Ishikawa (cell line): ENCODE data around the gene RND2.

Experiments
- CEBPB ChIP-seq: IDR thresholded peaks from 2 replicates; pipeline ENCODE4 v1.6.1; 2012
- CREB1 ChIP-seq: IDR thresholded peaks from 2 replicates; pipeline ENCODE4 v1.6.1; 2012; ENCODE audit warnings: low read depth
- EP300 ChIP-seq: IDR thresholded peaks from 2 replicates; pipeline ENCODE4 v1.6.1; 2012; ENCODE audit warnings: borderline replicate concordance
- NFIC ChIP-seq: IDR thresholded peaks from 2 replicates; pipeline ENCODE4 v1.6.1; 2012
- RAD21 ChIP-seq: IDR thresholded peaks from 2 replicates; pipeline ENCODE4 v1.6.1; 2012; ENCODE audit warnings: low read depth
- TAF1 ChIP-seq: IDR thresholded peaks from 2 replicates; pipeline ENCODE4 v1.6.1; 2012; ENCODE audit warnings: low read depth, mild to moderate bottlenecking
- TEAD4 ChIP-seq: IDR thresholded peaks from 2 replicates; pipeline ENCODE4 v1.6.1; 2012
- YY1 ChIP-seq: IDR thresholded peaks from 2 replicates; pipeline ENCODE4 v1.6.1; 2012; ENCODE audit warnings: low read depth
- ZBTB7A ChIP-seq: IDR thresholded peaks from 2 replicates; pipeline ENCODE4 v1.6.1; 2012; ENCODE audit warnings: low read depth
- TF ChIP-seq, protein P1 (sequence below): IDR thresholded peaks from 2 replicates; pipeline ENCODE4 v1.6.1; 2012
- TF ChIP-seq, protein P2 (sequence below): IDR thresholded peaks from 2 replicates; pipeline ENCODE4 v1.6.1; 2012; ENCODE audit warnings: low read depth, mild to moderate bottlenecking

- TF ChIP-seq ZBTB7A, result no peak
- TF ChIP-seq RAD21, result no peak
- TF ChIP-seq EP300, result no peak
- TF ChIP-seq NFIC, result no peak
- TF ChIP-seq YY1, result no peak
- TF ChIP-seq CEBPB, result no peak
- TF ChIP-seq, protein P1, sequence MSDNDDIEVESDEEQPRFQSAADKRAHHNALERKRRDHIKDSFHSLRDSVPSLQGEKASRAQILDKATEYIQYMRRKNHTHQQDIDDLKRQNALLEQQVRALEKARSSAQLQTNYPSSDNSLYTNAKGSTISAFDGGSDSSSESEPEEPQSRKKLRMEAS, result no peak
- TF ChIP-seq, protein P2, sequence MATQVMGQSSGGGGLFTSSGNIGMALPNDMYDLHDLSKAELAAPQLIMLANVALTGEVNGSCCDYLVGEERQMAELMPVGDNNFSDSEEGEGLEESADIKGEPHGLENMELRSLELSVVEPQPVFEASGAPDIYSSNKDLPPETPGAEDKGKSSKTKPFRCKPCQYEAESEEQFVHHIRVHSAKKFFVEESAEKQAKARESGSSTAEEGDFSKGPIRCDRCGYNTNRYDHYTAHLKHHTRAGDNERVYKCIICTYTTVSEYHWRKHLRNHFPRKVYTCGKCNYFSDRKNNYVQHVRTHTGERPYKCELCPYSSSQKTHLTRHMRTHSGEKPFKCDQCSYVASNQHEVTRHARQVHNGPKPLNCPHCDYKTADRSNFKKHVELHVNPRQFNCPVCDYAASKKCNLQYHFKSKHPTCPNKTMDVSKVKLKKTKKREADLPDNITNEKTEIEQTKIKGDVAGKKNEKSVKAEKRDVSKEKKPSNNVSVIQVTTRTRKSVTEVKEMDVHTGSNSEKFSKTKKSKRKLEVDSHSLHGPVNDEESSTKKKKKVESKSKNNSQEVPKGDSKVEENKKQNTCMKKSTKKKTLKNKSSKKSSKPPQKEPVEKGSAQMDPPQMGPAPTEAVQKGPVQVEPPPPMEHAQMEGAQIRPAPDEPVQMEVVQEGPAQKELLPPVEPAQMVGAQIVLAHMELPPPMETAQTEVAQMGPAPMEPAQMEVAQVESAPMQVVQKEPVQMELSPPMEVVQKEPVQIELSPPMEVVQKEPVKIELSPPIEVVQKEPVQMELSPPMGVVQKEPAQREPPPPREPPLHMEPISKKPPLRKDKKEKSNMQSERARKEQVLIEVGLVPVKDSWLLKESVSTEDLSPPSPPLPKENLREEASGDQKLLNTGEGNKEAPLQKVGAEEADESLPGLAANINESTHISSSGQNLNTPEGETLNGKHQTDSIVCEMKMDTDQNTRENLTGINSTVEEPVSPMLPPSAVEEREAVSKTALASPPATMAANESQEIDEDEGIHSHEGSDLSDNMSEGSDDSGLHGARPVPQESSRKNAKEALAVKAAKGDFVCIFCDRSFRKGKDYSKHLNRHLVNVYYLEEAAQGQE, result no peak
- no peak for TF ChIP-seq CREB1
- no peak for TF ChIP-seq TAF1
- no peak for TF ChIP-seq TEAD4
Measured at GRCh38 chr17:43070257-43070656, 45.2 kb downstream of the RND2 start.
